Erythroblast (primary cell): ENCODE results near the gene NDUFA13.

ENCODE experiments used
- GATA1 ChIP-seq: IDR thresholded peaks from 2 replicates; pipeline ENCODE4 v1.6.1; 2011; ENCODE audit warnings: low read depth, mild to moderate bottlenecking, control low read depth, low read length, moderate library complexity
- POLR2A ChIP-seq: IDR thresholded peaks from 2 replicates; pipeline ENCODE4 v1.6.1; 2011; ENCODE audit warnings: mild to moderate bottlenecking, low read length

GRCh38 chr19:19513682-19514081, 2.3 kb upstream of the NDUFA13 start:
- TF ChIP-seq POLR2A = no peak
- TF ChIP-seq GATA1 = no peak
